Neural cell (in vitro differentiated cells): ENCODE data around the gene PDLIM1. TPM values are rescaled to one million over a fixed set of nuclear protein-coding genes. Genes with fewer than 3 reads are reported as not detected.

Source experiments
- H2AFZ ChIP-seq: fragments of 200-600, 300-800 bp; sonication (generic), shearing (Covaris generic); 2 replicates; pipeline ENCODE4 v1.6.0; 2014; ENCODE audit warnings: low read depth, mild to moderate bottlenecking, antibody characterized with exemption, low read length, moderate library complexity
- H3F3A ChIP-seq: fragments of 200-600 bp; shearing (Covaris generic); 2 replicates; pipeline ENCODE4 v1.6.1; 2016; ENCODE audit warnings: mild to moderate bottlenecking, moderate library complexity, mixed read lengths, antibody characterized with exemption, low read length; ENCODE audit not compliant: insufficient read depth, poor library complexity, severe bottlenecking
- H3K27ac ChIP-seq: fragments of 200-600, 300-800 bp; sonication (generic), shearing (Covaris generic); 2 replicates; pipeline ENCODE4 v1.5.1; 2014; ENCODE audit warnings: mild to moderate bottlenecking, low read length, moderate library complexity
- H3K27me3 ChIP-seq: fragments of 300-800, 200-600 bp; sonication (generic), shearing (Covaris generic); 2 replicates; pipeline ENCODE4 v1.6.0; 2014; ENCODE audit warnings: mild to moderate bottlenecking, low read depth, low read length, moderate library complexity; ENCODE audit not compliant: insufficient read depth
- H3K36me3 ChIP-seq: fragments of 300-800, 200-600 bp; sonication (generic), shearing (Covaris generic); 2 replicates; pipeline ENCODE4 v1.5.1; 2014; ENCODE audit warnings: mild to moderate bottlenecking, antibody characterized with exemption, low read length, moderate library complexity; ENCODE audit not compliant: insufficient read depth
- H3K4me2 ChIP-seq: fragments of 300-800, 200-600 bp; sonication (generic), shearing (Covaris generic); 2 replicates; pipeline ENCODE4 v1.6.0; 2014; ENCODE audit warnings: mild to moderate bottlenecking, low read length
- H3K4me3 ChIP-seq: fragments of 300-800, 200-600 bp; sonication (generic), shearing (Covaris generic); 2 replicates; pipeline ENCODE4 v1.5.1; 2014; ENCODE audit warnings: mild to moderate bottlenecking, low read length, moderate library complexity
- H3K79me2 ChIP-seq: fragments of 200-600 bp; shearing (Covaris generic); replicated peaks from 2 replicates; pipeline ENCODE4 v1.6.0; 2014; ENCODE audit warnings: mild to moderate bottlenecking, low read length, moderate library complexity; ENCODE audit not compliant: insufficient read depth
- H3K9ac ChIP-seq: fragments of 300-800, 200-600 bp; sonication (generic), shearing (Covaris generic); 2 replicates; pipeline ENCODE4 v1.6.1; 2016; ENCODE audit warnings: mild to moderate bottlenecking, low read length, mixed read lengths
- H3K9me2 ChIP-seq: fragments of 200-600 bp; shearing (Covaris generic); 2 replicates; pipeline ENCODE4 v1.6.1; 2016; ENCODE audit warnings: mild to moderate bottlenecking, low read length, mixed read lengths; ENCODE audit not compliant: insufficient read depth
- H3K9me3 ChIP-seq: fragments of 200-600, 300-800 bp; sonication (generic), shearing (Covaris generic); 2 replicates; pipeline ENCODE4 v1.6.1; 2016; ENCODE audit warnings: mild to moderate bottlenecking, mixed run types, low read length, moderate library complexity, mixed read lengths
- H4K20me1 ChIP-seq: fragments of 200-600 bp; shearing (Covaris generic); 2 replicates; pipeline ENCODE4 v1.6.1; 2016; ENCODE audit warnings: mild to moderate bottlenecking, mixed run types; ENCODE audit not compliant: insufficient read depth
- EP300 ChIP-seq: fragments of 450-650 bp; conservative IDR thresholded peaks from 2 replicates; pipeline ENCODE4 v1.6.1; 2014; ENCODE audit warnings: antibody characterized with exemption, mild to moderate bottlenecking, moderate library complexity; ENCODE audit not compliant: poor library complexity, severe bottlenecking
- EZH2 ChIP-seq: fragments of 200-600, 300-800 bp; shearing (Covaris generic), sonication (generic); IDR thresholded peaks from 2 replicates; pipeline ENCODE4 v1.6.1; 2014; ENCODE audit warnings: antibody characterized with exemption, low read length, borderline replicate concordance, mild to moderate bottlenecking; ENCODE audit not compliant: insufficient read depth, poor library complexity, severe bottlenecking
- MXI1 ChIP-seq: fragments of 450-650 bp; conservative IDR thresholded peaks from 2 replicates; pipeline ENCODE4 v1.6.1; 2014; ENCODE audit warnings: antibody characterized with exemption, mild to moderate bottlenecking; ENCODE audit not compliant: poor library complexity, severe bottlenecking
- POLR2AphosphoS5 ChIP-seq: IDR thresholded peaks from 2 replicates; pipeline ENCODE4 v1.6.1; 2012
- RAD21 ChIP-seq: fragments of 450-650 bp; conservative IDR thresholded peaks from 2 replicates; pipeline ENCODE4 v1.6.1; 2014; ENCODE audit warnings: antibody characterized with exemption, mild to moderate bottlenecking, moderate library complexity
- SMC3 ChIP-seq: fragments of 450-650 bp; conservative IDR thresholded peaks from 2 replicates; pipeline ENCODE4 v1.6.1; 2014; ENCODE audit warnings: antibody characterized with exemption, mild to moderate bottlenecking, moderate library complexity; ENCODE audit not compliant: poor library complexity
- TAF1 ChIP-seq: IDR thresholded peaks from 2 replicates; pipeline ENCODE4 v1.6.1; 2012; ENCODE audit warnings: low read depth
- polyA plus RNA-seq: library from polyadenylated mRNA; depleted of rRNA; stranded (reverse); fragments of >200 nt; gene quantifications from 2 replicates; pipeline ENCODE4 v1.2.3, GENCODE V29; 2014
- TF ChIP-seq, protein P1 (sequence below): fragments of 450-650 bp; IDR thresholded peaks from 2 replicates; pipeline ENCODE4 v1.5.1; 2014; ENCODE audit warnings: antibody characterized with exemption, mild to moderate bottlenecking, moderate library complexity; ENCODE audit not compliant: poor library complexity, severe bottlenecking
- TF ChIP-seq, protein P2 (sequence below): IDR thresholded peaks from 2 replicates; pipeline ENCODE4 v1.6.1; 2012; ENCODE audit warnings: borderline replicate concordance

Gene PDLIM1
- polyA plus RNA-seq, 1 donor from 2014 or later, result 1.0 TPM

DNA sequence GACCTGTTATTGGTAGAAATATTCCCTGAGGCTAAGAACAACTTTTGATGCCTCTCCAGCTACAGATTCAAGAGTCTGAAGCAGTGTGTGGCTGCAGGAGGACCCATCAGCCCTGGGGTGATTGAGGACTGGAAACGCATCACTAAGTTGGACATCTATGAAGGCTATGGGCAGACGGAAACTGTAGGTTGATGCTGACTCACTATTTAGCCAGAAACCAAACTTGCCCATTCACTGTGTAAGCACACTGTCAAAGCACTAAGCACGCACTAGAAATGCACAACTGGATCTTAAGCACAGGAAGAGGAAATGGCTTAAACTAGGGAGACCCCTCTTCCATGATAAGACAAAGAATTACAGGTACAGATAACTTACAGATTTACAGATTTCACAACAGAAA is 76.0 kb downstream of the PDLIM1 start:
- Histone ChIP-seq H3K79me2 (no peaks in the 10 kb centered on the region), H3K9me2 (no peaks in the 10 kb centered on the region), H3K27ac (no peak overlapping the region), H2AFZ (no peak overlapping the region), H3K9me3 (peaks cover 3% of the 10 kb centered on the region), H3F3A (no peaks in the 10 kb centered on the region), H3K27me3 (no peaks in the 10 kb centered on the region), H3K9ac (no peak overlapping the region), H4K20me1 (no peaks in the 10 kb centered on the region), H3K4me3 (no peak overlapping the region), H3K4me2 (no peak overlapping the region), H3K36me3 (no peaks in the 10 kb centered on the region)
- TF ChIP-seq POLR2AphosphoS5 (no peak), EZH2 (no peak), EP300 (no peak)
- TF ChIP-seq, protein P1, sequence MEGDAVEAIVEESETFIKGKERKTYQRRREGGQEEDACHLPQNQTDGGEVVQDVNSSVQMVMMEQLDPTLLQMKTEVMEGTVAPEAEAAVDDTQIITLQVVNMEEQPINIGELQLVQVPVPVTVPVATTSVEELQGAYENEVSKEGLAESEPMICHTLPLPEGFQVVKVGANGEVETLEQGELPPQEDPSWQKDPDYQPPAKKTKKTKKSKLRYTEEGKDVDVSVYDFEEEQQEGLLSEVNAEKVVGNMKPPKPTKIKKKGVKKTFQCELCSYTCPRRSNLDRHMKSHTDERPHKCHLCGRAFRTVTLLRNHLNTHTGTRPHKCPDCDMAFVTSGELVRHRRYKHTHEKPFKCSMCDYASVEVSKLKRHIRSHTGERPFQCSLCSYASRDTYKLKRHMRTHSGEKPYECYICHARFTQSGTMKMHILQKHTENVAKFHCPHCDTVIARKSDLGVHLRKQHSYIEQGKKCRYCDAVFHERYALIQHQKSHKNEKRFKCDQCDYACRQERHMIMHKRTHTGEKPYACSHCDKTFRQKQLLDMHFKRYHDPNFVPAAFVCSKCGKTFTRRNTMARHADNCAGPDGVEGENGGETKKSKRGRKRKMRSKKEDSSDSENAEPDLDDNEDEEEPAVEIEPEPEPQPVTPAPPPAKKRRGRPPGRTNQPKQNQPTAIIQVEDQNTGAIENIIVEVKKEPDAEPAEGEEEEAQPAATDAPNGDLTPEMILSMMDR, result no peak

DNA sequence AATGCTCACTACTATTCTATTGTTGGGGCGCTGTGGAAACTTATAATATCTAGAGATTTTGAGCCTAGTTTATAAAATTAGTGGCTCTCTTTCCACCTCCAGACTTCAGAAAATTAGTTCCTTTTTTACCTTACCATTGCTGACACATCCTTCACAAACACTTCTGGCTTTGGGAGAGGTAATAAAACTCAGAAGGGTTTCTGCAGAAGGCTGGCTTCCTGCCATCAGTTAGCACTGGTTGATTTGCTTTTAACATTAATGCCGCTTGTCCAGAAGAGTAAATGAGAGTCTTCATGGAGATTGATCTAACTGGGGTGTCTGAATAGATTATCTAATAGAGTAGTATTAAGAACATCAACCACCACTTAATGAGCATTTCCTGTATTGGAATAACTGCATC is 76.4 kb downstream of the PDLIM1 start:
- no peaks in the 10 kb centered on the region for H3F3A ChIP-seq
- no peak overlapping the region for H3K9ac ChIP-seq
- no peaks in the 10 kb centered on the region for H3K79me2 ChIP-seq
- no peak overlapping the region for H3K4me3 ChIP-seq
- H3K36me3 ChIP-seq, result no peaks in the 10 kb centered on the region
- TF ChIP-seq SMC3, result no peak
- no peak for TF ChIP-seq POLR2AphosphoS5
- TF ChIP-seq EP300, result no peak
- TF ChIP-seq MXI1, result no peak
- TF ChIP-seq, protein P2, sequence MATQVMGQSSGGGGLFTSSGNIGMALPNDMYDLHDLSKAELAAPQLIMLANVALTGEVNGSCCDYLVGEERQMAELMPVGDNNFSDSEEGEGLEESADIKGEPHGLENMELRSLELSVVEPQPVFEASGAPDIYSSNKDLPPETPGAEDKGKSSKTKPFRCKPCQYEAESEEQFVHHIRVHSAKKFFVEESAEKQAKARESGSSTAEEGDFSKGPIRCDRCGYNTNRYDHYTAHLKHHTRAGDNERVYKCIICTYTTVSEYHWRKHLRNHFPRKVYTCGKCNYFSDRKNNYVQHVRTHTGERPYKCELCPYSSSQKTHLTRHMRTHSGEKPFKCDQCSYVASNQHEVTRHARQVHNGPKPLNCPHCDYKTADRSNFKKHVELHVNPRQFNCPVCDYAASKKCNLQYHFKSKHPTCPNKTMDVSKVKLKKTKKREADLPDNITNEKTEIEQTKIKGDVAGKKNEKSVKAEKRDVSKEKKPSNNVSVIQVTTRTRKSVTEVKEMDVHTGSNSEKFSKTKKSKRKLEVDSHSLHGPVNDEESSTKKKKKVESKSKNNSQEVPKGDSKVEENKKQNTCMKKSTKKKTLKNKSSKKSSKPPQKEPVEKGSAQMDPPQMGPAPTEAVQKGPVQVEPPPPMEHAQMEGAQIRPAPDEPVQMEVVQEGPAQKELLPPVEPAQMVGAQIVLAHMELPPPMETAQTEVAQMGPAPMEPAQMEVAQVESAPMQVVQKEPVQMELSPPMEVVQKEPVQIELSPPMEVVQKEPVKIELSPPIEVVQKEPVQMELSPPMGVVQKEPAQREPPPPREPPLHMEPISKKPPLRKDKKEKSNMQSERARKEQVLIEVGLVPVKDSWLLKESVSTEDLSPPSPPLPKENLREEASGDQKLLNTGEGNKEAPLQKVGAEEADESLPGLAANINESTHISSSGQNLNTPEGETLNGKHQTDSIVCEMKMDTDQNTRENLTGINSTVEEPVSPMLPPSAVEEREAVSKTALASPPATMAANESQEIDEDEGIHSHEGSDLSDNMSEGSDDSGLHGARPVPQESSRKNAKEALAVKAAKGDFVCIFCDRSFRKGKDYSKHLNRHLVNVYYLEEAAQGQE, result no peak
- TF ChIP-seq, protein P1, result no peak
- no peak for TF ChIP-seq TAF1
- no peak for TF ChIP-seq EZH2
- TF ChIP-seq RAD21, result no peak
- H3K27me3 ChIP-seq, result no peaks in the 10 kb centered on the region
- H4K20me1 ChIP-seq, result no peaks in the 10 kb centered on the region
- no peaks in the 10 kb centered on the region for H3K9me2 ChIP-seq
- no peak overlapping the region for H3K4me2 ChIP-seq
- no peak overlapping the region for H3K27ac ChIP-seq
- peaks cover under 1% of the 10 kb centered on the region for H3K9me3 ChIP-seq
- H2AFZ ChIP-seq, result no peak overlapping the region
